GM12878 (cell line): ENCODE data around the gene GPC6.

Experiments used
- CEBPB ChIP-seq, 2 experiments: fragments of 150-350 bp in 1 of 2; IDR thresholded peaks; 2 replicates each; pipeline ENCODE4 v1.6.1; 2012 to 2014; ENCODE audit warnings: low read depth in 2 of 2, low read length in 2 of 2, borderline replicate concordance in 1 of 2, inconsistent platforms in 1 of 2
- MAX ChIP-seq: IDR thresholded peaks from 2 replicates; pipeline ENCODE4 v1.6.1; 2012; ENCODE audit warnings: low read depth, low read length, improper control_type of control experiment
- NKRF ChIP-seq: fragments of 450-650 bp; conservative IDR thresholded peaks from 2 replicates; pipeline ENCODE4 v1.6.1; 2017; ENCODE audit warnings: mild to moderate bottlenecking, moderate library complexity
- PKNOX1 ChIP-seq: fragments of 450-650 bp; IDR thresholded peaks from 2 replicates; pipeline ENCODE4 v1.6.1; 2016; ENCODE audit warnings: mild to moderate bottlenecking
- POLR2AphosphoS5 ChIP-seq: IDR thresholded peaks from 2 replicates; pipeline ENCODE4 v1.6.1; 2011; ENCODE audit warnings: mild to moderate bottlenecking, low read length, inconsistent platforms
- TAF1 ChIP-seq: IDR thresholded peaks from 2 replicates; pipeline ENCODE4 v1.6.1; 2011; ENCODE audit warnings: mild to moderate bottlenecking, low read depth, low read length, borderline replicate concordance

GRCh38 chr13:93468433-93468832 lies 241.8 kb downstream of the GPC6 start:
- TF ChIP-seq TAF1 (no peak), NKRF (no peak), PKNOX1 (no peak), POLR2AphosphoS5 (no peak), MAX (no peak), CEBPB (IDR thresholded peaks at IDR 0.05; ENCODE audit: borderline replicate concordance in 1 of 2, low read depth in 2 of 2, low read length in 2 of 2) (no peak)
